Measurements from ENCODE around the gene ESYT3.
A peak's percentile ranks its signal among the peaks of the same experiment; 100 is the strongest.
"Not testable (repeated sequence)": the region's sequence is repeated elsewhere in the genome, so short reads cannot be mapped to it uniquely, and the experiment has no call there.

Gene ESYT3

GRCh38 chr3:138408751-138409570 lies 25.5 kb upstream of the ESYT3 start:
- no peak for DNase-seq

DNA sequence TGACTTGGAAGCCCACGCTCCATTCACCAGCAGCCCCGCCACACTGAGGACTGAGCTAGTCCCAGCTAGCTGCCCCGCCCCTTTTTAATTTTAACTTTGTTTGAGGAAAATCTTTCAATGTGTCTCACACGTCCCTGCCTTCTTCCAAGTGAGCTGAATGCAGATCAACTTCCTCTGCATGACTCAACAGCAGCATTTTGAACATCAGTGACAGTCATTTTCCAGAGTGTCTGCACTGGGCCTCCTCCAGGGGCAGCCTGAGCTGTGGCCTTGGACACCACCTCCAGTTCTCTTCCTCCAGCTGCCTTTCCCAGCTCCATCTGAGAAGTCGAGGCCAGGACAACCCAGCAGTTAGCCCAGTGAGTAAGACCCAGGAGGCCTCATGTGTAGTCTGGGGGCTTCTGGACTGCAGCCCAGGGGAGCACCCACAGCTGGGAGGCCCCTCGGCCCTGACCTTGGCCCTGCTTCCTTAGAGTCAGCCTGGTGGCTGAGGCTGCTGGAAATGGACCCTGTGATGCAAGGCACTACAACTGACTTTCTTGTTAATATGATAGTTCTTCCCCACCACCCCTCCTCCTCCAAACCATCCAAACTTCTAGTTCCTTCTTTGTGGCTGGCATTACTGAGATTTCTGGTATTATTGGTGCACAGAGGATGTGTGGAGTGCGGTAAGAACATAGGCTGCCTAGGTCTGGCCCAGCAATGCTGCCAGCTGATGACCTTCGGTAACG lies 21.4 kb upstream of the ESYT3 start:
- DNase-seq: peak; percentile 32

GRCh38 chr3:138416236-138416635 lies 18.2 kb upstream of the ESYT3 start:
- peak; percentile 54 for DNase-seq

DNA sequence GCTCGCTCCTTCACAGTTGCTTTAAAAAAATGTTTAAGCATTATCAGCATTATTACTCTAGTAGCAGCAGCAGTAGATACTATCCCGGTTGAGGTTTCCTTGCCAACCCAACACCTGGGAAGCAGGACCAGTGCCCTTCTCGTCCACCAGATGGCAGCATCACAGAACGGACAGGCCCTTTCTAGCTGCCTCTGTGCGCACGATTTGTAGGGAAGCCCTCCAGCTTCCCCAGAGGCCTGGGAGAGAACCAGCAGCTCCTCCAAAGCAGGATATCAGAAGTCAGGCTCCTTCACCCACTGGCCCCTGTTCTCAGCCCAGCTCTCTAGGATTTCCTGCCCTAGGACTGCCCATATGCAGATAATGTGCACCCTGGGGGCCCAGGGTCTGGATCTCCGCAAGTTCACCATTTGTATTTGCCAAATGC lies 16.8 kb upstream of the ESYT3 start:
- DNase-seq: peak; percentile 86

DNA sequence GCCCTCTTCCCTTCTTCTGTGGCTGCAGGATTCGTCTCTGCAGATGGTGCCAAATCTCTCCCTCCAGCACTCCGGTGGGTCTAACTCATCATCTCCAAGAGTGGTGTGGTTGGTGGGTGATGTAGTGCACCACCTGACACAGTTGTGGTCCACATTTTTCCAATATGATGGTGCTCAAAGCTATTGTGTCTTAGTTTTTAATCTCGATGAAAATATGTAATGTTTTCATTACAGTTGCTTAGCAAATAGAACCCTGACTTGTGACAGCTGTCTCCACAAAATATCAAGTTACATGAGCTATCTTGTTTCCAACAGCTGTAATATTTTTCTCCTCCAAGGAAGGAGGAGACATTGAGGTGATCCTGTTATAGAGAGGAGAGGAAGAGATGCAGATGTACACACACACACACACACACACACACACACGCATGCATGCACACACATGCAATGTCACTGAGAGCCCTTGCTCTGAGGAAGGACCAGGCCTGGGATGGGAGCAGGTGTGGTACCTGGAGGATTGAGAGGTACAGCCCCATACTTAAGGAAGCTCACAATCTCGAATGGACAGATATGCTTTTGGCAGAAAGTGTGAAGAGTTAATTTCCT lies 15.7 kb upstream of the ESYT3 start:
- DNase-seq: no peak

- DNase-seq: no peak
These were observed 11.1 kb upstream of the ESYT3 start for GRCh38 chr3:138423316-138423715.

DNA sequence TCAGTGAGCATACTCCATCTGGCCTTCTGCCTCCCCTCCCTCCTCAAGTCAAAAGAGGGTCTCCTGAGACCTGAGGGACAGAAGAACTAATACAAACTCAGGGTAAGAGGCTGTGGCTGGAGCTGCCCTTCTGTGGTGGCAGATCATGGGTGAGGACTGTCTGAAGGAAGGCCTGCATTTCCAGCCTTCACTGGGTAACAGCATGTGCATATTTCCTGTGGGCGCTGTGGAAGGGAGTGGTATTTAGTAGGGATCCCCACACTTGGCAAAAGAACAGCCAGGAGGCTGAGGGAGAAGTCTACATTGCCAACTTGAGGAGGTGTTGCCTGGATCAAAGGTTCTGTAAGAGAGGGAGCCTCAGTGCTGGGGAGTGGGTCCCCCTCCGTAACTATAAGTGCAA lies 10.1 kb upstream of the ESYT3 start:
- DNase-seq: no peak

- peak; percentile 46 for DNase-seq
These were observed 8.2 kb upstream of the ESYT3 start for GRCh38 chr3:138426211-138426610.

DNA sequence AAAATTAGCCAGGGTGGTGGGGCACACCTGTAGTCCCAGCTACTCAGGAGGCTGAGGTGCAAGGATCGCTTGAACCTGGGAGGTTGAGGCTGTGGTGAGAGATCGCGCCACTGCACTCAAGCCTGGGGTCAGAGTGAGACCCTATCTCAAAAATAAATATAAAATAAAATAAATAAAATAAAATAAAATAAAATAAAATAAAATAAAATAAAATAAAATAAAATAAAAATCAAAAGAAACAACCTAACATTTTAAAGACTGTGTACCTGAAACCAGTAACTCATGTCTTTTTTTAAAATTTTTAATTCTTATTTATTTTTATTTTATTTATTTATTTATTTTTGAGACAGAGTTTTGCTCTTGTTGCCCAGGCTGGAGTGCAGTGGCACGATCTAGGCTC lies 7.7 kb upstream of the ESYT3 start:
- not testable (repeated sequence) for DNase-seq

GRCh38 chr3:138429665-138430064 lies 4.8 kb upstream of the ESYT3 start:
- DNase-seq: peak; percentile 77

DNA sequence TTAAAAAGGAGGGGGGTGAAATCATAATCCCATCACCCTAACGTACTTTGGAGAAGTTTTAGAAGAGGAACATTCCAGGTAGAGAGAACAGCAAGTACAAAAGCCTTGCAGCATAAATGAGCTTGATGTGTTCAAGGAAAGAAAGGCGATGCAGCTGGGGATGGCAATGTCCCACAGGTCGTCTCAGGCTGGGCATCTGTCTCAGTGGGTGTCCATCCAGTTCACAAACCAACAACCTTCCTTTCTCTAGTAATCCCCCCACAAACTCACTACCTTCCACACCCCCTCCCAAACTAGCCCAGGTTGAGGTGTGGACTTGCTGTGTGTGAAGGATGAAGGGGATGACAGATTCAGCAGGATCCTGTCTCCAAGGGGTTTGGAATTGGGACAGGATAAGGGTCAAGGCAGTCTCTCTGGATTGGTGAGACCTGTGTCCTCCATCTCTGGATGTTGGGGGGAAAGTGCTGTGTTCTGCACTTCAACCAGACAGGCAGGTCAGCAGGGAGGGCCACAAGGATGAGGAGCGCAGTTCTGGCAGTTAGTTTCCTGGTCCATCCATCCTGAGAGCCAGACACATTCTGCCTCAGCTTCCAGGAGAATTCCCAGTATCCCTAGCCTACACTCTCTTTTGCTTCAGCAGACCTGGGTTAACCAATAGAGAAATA lies 1.7 kb upstream of the ESYT3 start:
- DNase-seq: no peak

- DNase-seq: no peak
These were observed 532 bp upstream of the ESYT3 start for GRCh38 chr3:138433892-138434275.

DNA sequence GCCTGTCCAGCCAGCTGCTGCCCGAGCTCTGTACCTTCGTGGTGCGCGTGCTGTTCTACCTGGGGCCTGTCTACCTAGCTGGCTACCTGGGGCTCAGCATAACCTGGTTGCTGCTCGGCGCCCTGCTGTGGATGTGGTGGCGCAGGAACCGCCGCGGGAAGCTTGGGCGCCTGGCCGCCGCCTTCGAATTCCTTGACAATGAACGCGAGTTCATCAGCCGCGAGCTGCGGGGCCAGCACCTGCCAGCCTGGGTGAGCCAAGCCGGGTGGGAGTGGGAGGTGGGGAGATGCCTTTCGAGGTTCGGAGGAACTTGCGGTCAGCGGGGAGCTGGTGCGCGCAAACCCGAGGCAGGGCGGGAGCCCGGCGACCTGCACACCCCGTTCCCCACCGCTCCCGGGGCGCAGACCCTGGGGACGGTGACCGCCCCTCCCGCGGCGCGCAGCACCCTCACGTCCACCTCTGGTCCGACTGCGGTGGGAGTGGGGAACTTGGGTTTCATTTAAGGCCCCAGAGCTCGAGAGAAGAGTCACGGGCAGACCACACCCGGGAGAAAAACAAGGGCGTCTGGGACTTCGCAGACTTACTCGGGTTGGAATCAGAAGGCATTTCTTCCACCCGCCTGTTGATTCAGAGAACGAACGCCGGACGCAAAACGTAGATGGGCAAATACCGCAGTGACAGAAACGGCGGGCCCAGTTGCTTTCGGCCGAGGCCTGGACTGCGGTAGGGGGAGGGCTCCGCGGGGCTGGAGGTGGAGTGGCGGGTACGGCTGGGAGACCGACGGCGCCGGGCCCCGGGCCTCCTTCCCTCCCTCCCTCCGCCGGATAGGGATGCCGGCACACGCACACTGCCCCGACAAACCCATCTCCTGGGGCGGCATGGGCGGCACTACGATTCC lies 708 bp downstream of the ESYT3 start:
- no peak for DNase-seq

DNA sequence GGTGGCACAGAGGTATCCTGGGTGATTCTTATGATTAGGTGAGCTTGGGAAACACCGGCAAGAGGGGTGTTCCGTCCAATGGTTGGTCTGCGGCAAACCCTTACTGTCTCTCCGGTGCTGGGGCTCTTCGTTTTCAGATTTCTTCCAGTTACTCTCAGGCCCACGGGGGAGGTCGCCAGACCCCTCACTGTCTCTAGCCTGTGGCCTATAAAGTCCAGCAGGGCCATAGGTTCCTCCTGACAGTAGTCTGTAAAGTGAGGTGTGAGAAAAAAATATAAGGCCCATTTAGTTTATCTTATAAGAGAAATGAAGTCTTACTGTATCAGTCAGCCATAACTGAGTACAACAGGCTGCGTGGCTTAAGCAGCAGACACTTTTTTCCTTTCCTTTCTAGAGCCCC lies 1.4 kb downstream of the ESYT3 start:
- no peak for DNase-seq

DNA sequence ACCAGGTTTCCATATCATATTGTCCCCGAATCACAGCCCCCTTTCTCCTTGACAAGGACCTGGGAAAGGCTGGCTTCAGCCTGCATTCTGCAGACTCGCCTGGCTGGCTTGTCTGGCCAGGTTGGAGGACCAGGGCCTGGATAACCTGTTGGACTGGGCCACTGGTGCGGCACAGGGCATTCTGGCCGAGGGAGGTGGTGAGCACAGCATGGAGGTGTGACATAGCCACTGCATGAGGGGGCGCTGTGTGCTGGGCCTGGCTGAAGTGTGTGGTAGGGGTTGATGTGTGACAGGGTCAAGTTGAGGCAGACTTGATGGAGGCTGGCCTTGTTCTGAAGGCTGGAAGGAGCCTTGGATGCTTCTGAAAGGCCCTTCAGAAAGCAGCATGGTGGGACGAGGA lies 2.9 kb downstream of the ESYT3 start:
- DNase-seq: no peak

DNA sequence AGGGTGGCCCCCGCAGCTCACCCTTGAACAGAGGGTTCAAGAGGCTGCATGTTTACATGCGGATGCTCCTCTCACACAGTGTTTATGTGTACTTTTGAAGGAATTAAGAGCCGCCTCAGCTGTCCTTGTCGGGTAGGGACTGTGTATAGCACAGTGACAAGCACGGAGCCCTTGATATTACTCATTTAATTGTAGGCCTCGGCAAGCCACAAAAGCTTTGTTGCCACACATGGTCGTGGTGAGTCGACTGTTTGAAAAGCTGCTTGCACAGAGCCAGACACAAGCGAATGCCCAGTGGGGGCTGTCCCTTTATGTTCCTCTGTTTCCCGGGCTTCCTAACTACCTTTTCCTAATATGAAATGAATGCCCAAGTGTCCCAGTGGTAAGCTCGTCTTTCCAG lies 4.5 kb downstream of the ESYT3 start:
- DNase-seq: no peak

- no peak for DNase-seq
These were observed 5.2 kb downstream of the ESYT3 start for GRCh38 chr3:138439646-138440045.

- DNase-seq: peak; percentile 75
These were observed 5.7 kb downstream of the ESYT3 start for GRCh38 chr3:138440121-138440521.

- DNase-seq: peak; percentile 69
These were observed 6.2 kb downstream of the ESYT3 start for GRCh38 chr3:138440596-138440995.

- no peak for DNase-seq
These were observed 6.8 kb downstream of the ESYT3 start for GRCh38 chr3:138441256-138441655.

DNA sequence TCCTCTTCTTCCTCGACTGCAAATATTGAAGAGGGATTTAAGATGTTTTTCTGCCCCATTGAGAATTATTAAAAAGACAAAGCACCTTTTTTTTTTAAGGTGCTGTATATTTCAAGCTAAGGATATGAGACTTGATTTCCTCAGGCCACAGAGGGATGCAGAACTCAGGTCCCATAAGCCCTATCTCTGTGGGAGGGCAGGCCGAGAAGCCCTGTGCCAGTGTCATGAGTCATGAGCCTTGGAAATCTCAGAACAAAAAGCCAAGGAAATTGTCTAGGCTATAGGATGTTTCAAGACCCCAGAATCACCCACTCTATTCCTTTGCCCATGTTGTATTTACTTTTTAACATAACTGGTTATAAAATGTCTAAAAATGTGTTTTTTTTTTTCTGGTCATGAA lies 7.3 kb downstream of the ESYT3 start:
- DNase-seq: no peak

DNA sequence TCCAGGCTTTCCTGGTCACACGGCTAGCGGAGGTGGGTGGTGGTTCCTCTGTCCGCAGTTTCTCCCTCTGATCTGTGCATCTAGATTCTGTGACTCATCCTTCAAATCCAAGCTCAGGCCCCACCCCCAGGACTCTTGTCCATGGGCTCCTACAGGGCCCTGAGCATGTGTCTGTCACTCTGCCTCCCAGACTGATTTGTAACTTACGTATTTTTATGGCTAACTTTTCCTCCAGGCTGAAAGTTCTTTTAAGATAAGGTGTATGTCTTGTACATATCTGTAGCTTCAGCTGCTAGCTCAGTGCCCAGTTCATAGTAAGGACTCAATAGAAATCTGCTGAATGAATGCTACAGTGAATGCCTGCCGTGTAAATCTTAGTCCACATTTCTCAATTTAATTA lies 8.0 kb downstream of the ESYT3 start:
- peak; percentile 93 for DNase-seq
